Tibial nerve (tissue), 4 donors: Measurements from ENCODE around the gene IKBKE. TPM values are rescaled to one million over a fixed set of nuclear protein-coding genes. Genes with fewer than 3 reads are reported as not detected.

Experiments
- DNase-seq, 2 donors: peaks; one replicate each; pipeline ENCODE4 v3.0.0-alpha.2; 2019; ENCODE audit warnings: low spot score in 2 of 2
- H3K27ac ChIP-seq, 4 donors: fragments of 200-600 bp; sonication (generic) in 3 of 4; one replicate each; pipeline ENCODE4 v1.5.1; 2017 to 2019; ENCODE audit warnings: mild to moderate bottlenecking in 1 of 4
- H3K27me3 ChIP-seq, 2 donors: fragments of 200-600 bp; sonication (generic) in 1 of 2; one replicate each; pipeline versions ENCODE4 v1.5.1 to v1.6.0; 2017 to 2019
- H3K36me3 ChIP-seq, 3 donors: fragments of 200-600 bp; sonication (generic); one replicate each; pipeline ENCODE4 v1.5.1; 2018 to 2019
- H3K4me1 ChIP-seq, 4 donors: fragments of 200-600 bp; sonication (generic) in 3 of 4; one replicate each; pipeline ENCODE4 v1.5.1; 2017 to 2019
- H3K4me3 ChIP-seq, 4 donors: fragments of 200-600 bp; sonication (generic) in 3 of 4; one replicate each; pipeline ENCODE4 v1.5.1; 2017 to 2019; ENCODE audit warnings: mild to moderate bottlenecking in 1 of 4, moderate library complexity in 1 of 4
- H3K9me3 ChIP-seq, 4 donors: fragments of 200-600 bp; sonication (generic) in 3 of 4; one replicate each; pipeline ENCODE4 v1.5.1; 2017 to 2019
- CTCF ChIP-seq, 5 experiments: fragments of 200-600 bp in 3 of 5; fragments of 450-650 bp in 2 of 5; sonication (generic) in 3 of 5; IDR thresholded peaks; one replicate each; pipeline ENCODE4 v1.5.1; 2016 to 2019; ENCODE audit warnings: antibody characterized with exemption in 5 of 5, mild to moderate bottlenecking in 3 of 5, moderate library complexity in 2 of 5
- EP300 ChIP-seq, 2 donors: sonication (generic); formaldehyde crosslinking; IDR thresholded peaks; one replicate each; pipeline ENCODE4 v1.6.1; 2017; ENCODE audit warnings: antibody characterized with exemption in 2 of 2, mild to moderate bottlenecking in 1 of 2
- POLR2A ChIP-seq, 2 donors: fragments of 450-650 bp; IDR thresholded peaks; one replicate each; pipeline ENCODE4 v1.6.1; 2017; ENCODE audit warnings: antibody characterized with exemption in 2 of 2, mild to moderate bottlenecking in 2 of 2, moderate library complexity in 2 of 2
- WGBS, 2 donors: methylation state at CpG; one replicate each; pipeline ENCODE4 v1.1.5; 2018; 5-methylcytosine and 5-hydroxymethylcytosine counted together
- total RNA-seq, 4 donors: library from RNA; depleted of rRNA; stranded (reverse); fragments of >200 nt; gene quantifications; one replicate each; pipeline ENCODE4 v1.1.0, GENCODE V29; 2016

The IKBKE gene
- total RNA-seq, 4 donors from 2014 or later = 1.5 to 18.0 (median 3.7) TPM

- DNase-seq = peak in 1 of 2 donors; percentile 30
- 40 to 46% methylated on average over 9 of the region's 9 CpGs for WGBS, 2 donors
- H3K36me3 ChIP-seq = peaks cover 0 to 12% (median 0%) of the 10 kb centered on the region in 3 donors
These were observed 2.4 kb upstream of the IKBKE start for GRCh38 chr1:206467915-206468314.

GRCh38 chr1:206468571-206468970 lies 1.7 kb upstream of the IKBKE start:
- peaks cover 0 to 6% (median 0%) of the 10 kb centered on the region in 3 donors for H3K36me3 ChIP-seq
- H3K9me3 ChIP-seq = no peaks in the 10 kb centered on the region
- DNase-seq = no peak
- H3K4me1 ChIP-seq = peaks cover 0 to 60% (median 14%) of the 10 kb centered on the region in 4 donors
- no peak overlapping the region for H3K4me3 ChIP-seq
- H3K27ac ChIP-seq = no peak overlapping the region
- TF ChIP-seq POLR2A (IDR thresholded peaks at IDR 0.05) = no peak
- TF ChIP-seq CTCF (IDR thresholded peaks at IDR 0.05) = no peak
- no peak for TF ChIP-seq EP300 (IDR thresholded peaks at IDR 0.05)
- WGBS, 2 donors = 66 to 67% methylated on average over 3 of the region's 3 CpGs
- H3K27me3 ChIP-seq = no peaks in the 10 kb centered on the region

More at GRCh38 chr1:206467915-206468314, 2.4 kb upstream of the IKBKE start:
- Histone ChIP-seq H3K9me3 (no peaks in the 10 kb centered on the region), H3K4me3 (no peak overlapping the region), H3K27me3 (no peaks in the 10 kb centered on the region), H3K27ac (no peak overlapping the region), H3K4me1 (peaks cover 0 to 59% (median 14%) of the 10 kb centered on the region in 4 donors)
- TF ChIP-seq POLR2A (IDR thresholded peaks at IDR 0.05) (no peak), CTCF (IDR thresholded peaks at IDR 0.05) (no peak), EP300 (IDR thresholded peaks at IDR 0.05) (peak in 1 of 2 donors; percentile 51)

- H3K4me3 ChIP-seq = no peak overlapping the region
These were observed 804 bp upstream of the IKBKE start for GRCh38 chr1:206469411-206469932.

GRCh38 chr1:206470692-206471414 lies 577 bp downstream of the IKBKE start:
- H3K4me3 ChIP-seq = peak overlapping the region; percentile 22 to 64 (median 50)
- peak overlapping the region in 3 of 4 donors; percentile 4 to 75 (median 61) for H3K27ac ChIP-seq

More at GRCh38 chr1:206469411-206469932, 804 bp upstream of the IKBKE start:
- Histone ChIP-seq H3K4me1 (peaks cover 0 to 57% (median 14%) of the 10 kb centered on the region in 4 donors), H3K9me3 (no peaks in the 10 kb centered on the region), H3K27me3 (no peaks in the 10 kb centered on the region), H3K27ac (no peak overlapping the region), H3K36me3 (peaks cover 0 to 5% (median 0%) of the 10 kb centered on the region in 3 donors)
- WGBS, 2 donors = 58 to 66% methylated on average over 2 of the region's 2 CpGs
- DNase-seq = no peak
- no peak for TF ChIP-seq CTCF (IDR thresholded peaks at IDR 0.05)
- no peak for TF ChIP-seq POLR2A (IDR thresholded peaks at IDR 0.05)
- TF ChIP-seq EP300 (IDR thresholded peaks at IDR 0.05) = no peak

More at GRCh38 chr1:206470692-206471414, 577 bp downstream of the IKBKE start:
- no peak for DNase-seq
- H3K27me3 ChIP-seq = no peaks in the 10 kb centered on the region
- peaks cover 0 to 48% (median 14%) of the 10 kb centered on the region in 4 donors for H3K4me1 ChIP-seq
- TF ChIP-seq CTCF (IDR thresholded peaks at IDR 0.05) (no peak), POLR2A (IDR thresholded peaks at IDR 0.05) (no peak), EP300 (IDR thresholded peaks at IDR 0.05) (no peak)
- no peaks in the 10 kb centered on the region for H3K9me3 ChIP-seq
- peaks cover 0 to 18% (median 0%) of the 10 kb centered on the region in 3 donors for H3K36me3 ChIP-seq
- WGBS, 2 donors = 2% methylated on average over 13 to 16 of the region's 18 CpGs
